Nephron progenitor cell (in vitro differentiated cells): ENCODE data around the gene TSPAN17.

Source experiments
- DNase-seq: peaks from one replicate; pipeline ENCODE4 v3.0.0; 2021
- H3K27ac Mint-ChIP-seq: 2 replicates; pipeline ENCODE4 v1.8.0; 2021; ENCODE audit warnings: mild to moderate bottlenecking, moderate library complexity, mixed read lengths
- H3K27me3 Mint-ChIP-seq: 2 replicates; pipeline ENCODE4 v1.8.0; 2021; ENCODE audit warnings: mild to moderate bottlenecking, low read depth, mixed read lengths; ENCODE audit not compliant: poor library complexity
- H3K36me3 Mint-ChIP-seq: 2 replicates; pipeline ENCODE4 v1.8.0; 2021; ENCODE audit warnings: low read depth, mixed read lengths
- H3K4me1 Mint-ChIP-seq: 2 replicates; pipeline ENCODE4 v1.8.0; 2021; ENCODE audit warnings: mixed read lengths
- H3K4me3 Mint-ChIP-seq: 2 replicates; pipeline ENCODE4 v1.8.0; 2021; ENCODE audit warnings: mild to moderate bottlenecking, moderate library complexity, mixed read lengths
- H3K9me3 Mint-ChIP-seq: 2 replicates; pipeline ENCODE4 v1.8.0; 2021; ENCODE audit warnings: mild to moderate bottlenecking, moderate library complexity, mixed read lengths
- TF ChIP-seq, protein P1 (sequence below): fragments of 200-600 bp; sonication (generic); IDR thresholded peaks from 2 replicates; pipeline ENCODE4 v1.5.0; 2021; ENCODE audit warnings: antibody characterized with exemption

The TSPAN17 gene

DNA sequence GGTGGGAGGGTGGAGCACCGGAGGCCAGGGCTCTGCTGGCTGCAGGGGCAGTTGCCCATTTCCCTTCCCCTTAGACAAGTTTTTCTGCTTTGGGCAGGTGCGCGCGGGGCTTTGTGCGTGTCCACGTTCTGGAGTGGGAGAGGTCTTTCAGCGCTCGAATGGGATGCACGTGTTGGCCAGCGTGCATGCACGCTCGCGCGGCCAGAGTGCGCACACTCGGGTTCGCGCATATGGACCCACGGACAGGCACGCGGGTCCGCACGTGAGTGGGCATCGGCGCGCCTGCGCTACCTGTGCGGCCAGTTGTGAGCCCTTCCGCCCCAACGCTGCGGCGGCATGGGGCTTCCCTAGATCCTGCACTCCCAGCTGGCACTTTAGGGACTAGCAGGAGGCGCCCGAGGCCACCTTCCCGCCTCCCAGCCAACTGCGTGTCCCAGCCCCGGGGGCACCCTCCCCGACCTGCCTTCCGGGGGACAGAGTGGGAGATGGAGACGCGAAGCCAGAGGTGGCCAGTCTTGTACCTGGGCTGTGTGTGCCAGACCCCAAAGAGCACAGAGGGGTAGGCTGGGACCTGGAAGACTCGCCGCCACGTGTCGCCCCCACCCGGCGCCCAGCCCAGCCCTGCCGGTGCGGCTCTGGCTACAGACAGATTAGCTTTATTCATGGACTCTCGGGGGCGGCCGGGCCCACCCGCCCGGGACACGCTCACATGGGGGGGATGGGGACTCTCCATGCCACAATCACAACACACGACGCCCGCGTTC, 27.5 kb upstream of the TSPAN17 start:
- no peak for DNase-seq
- Mint-ChIP-seq H3K36me3 (no peaks in the 10 kb centered on the region), H3K9me3 (no peaks in the 10 kb centered on the region), H3K4me3 (peak overlapping the region; percentile 63), H3K27ac (no peak overlapping the region), H3K27me3 (peaks cover 97% of the 10 kb centered on the region), H3K4me1 (peaks cover 6% of the 10 kb centered on the region)
- TF ChIP-seq, protein P1, sequence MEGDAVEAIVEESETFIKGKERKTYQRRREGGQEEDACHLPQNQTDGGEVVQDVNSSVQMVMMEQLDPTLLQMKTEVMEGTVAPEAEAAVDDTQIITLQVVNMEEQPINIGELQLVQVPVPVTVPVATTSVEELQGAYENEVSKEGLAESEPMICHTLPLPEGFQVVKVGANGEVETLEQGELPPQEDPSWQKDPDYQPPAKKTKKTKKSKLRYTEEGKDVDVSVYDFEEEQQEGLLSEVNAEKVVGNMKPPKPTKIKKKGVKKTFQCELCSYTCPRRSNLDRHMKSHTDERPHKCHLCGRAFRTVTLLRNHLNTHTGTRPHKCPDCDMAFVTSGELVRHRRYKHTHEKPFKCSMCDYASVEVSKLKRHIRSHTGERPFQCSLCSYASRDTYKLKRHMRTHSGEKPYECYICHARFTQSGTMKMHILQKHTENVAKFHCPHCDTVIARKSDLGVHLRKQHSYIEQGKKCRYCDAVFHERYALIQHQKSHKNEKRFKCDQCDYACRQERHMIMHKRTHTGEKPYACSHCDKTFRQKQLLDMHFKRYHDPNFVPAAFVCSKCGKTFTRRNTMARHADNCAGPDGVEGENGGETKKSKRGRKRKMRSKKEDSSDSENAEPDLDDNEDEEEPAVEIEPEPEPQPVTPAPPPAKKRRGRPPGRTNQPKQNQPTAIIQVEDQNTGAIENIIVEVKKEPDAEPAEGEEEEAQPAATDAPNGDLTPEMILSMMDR: no peak

DNA sequence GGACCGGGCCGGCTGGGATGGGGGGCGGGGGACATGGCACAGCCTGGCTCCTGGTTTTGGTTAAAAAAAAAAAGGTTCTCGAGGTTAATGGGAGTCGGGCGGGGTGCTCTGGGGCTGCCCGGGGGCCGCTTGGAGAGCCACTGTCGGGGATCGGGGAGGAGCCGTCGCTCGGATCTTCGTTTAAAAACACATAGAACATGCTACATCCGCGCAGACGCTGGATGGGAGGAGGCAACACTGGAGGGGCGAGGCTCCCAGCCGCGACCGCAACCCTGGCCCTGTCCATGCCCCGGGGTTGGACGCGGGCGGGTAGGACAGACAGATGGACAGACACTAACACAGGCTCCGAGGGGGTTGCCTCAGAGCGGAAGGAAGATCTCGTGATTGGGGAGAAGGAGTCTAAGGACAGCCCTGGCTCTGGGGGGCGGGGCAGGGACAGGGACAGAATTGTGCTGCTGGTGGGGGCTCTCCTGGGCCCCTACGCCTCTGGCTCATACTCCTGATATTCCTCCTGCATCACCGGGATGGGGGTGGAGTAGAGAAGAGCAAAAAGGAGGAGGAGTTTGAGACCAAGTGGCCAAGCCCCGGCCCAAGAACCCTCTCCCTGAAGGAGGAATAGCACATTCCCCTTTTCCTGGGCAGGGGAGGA, 26.8 kb upstream of the TSPAN17 start:
- H3K27me3 Mint-ChIP-seq: peaks cover 96% of the 10 kb centered on the region
- no peak overlapping the region for H3K27ac Mint-ChIP-seq
- peak overlapping the region; percentile 63 for H3K4me3 Mint-ChIP-seq
- DNase-seq: no peak
- TF ChIP-seq, protein P1: no peak
- no peaks in the 10 kb centered on the region for H3K9me3 Mint-ChIP-seq
- H3K4me1 Mint-ChIP-seq: peaks cover 6% of the 10 kb centered on the region
- H3K36me3 Mint-ChIP-seq: no peaks in the 10 kb centered on the region

DNA sequence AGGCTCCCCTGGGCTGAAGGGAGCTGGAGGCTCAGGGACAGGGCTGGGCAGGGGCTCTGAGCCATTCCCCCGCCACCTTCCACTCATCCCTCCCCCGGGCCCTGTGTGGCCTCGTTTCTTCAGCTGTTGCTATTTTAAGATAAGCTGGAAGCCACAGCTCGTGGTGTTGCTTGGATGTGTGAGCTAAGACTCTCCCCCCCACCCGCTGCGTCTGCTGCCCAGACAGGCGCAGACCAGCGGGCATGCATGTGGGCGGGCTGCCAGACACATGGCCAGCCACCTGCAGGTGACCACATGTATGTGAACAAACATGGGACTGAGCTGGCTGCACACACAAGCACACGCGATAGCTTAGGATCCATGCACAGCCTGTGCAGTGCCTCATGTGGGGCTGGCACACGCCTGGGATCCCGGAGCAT, 25.6 kb upstream of the TSPAN17 start:
- peaks cover 96% of the 10 kb centered on the region for H3K27me3 Mint-ChIP-seq
- TF ChIP-seq, protein P1: no peak
- peaks cover 10% of the 10 kb centered on the region for H3K4me1 Mint-ChIP-seq
- no peak for DNase-seq
- no peak overlapping the region for H3K4me3 Mint-ChIP-seq
- H3K9me3 Mint-ChIP-seq: no peaks in the 10 kb centered on the region
- H3K36me3 Mint-ChIP-seq: no peaks in the 10 kb centered on the region
- no peak overlapping the region for H3K27ac Mint-ChIP-seq

DNA sequence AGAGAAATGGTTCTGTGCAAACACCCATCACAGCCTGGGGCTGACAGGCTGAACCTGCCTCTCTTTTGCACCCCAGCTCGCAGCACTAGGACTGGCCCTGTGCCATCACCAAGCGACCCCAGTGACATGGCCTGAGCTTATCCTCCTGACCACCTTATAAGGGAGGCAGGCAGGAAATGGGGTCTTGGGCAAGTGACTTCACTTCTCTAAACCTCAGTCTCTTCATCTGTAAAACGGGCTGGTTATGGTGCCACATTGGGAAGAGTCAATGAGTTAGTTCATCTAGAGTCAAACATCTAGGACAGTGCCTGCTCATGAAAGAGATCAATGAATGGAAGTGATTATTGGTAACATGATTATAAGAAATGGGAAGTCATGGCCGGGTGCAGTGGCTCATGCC, 23.1 kb upstream of the TSPAN17 start:
- no peak overlapping the region for H3K4me3 Mint-ChIP-seq
- TF ChIP-seq, protein P1: no peak
- no peak for DNase-seq
- no peak overlapping the region for H3K27ac Mint-ChIP-seq
- no peaks in the 10 kb centered on the region for H3K36me3 Mint-ChIP-seq
- H3K4me1 Mint-ChIP-seq: peaks cover 16% of the 10 kb centered on the region
- H3K9me3 Mint-ChIP-seq: no peaks in the 10 kb centered on the region
- peaks cover 93% of the 10 kb centered on the region for H3K27me3 Mint-ChIP-seq

DNA sequence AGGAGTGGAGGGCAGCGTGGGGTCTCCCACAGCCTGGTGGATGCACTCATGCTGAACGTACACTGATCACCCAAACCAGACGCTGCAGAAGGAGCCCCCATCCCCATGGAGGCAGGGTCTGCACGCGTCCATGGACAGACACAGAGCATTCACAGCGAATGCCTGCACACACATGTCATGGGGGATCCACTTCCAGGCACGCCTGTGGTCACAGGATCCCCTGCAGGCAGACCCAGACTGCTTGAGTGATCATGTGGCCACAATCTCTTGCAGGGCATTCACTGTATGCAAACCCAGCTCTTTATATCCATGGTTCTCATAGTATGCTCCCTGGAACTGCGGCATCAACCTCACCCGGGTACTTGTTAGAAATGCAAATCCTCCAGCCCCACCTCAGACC, 22.3 kb upstream of the TSPAN17 start:
- Mint-ChIP-seq H3K27me3 (peaks cover 93% of the 10 kb centered on the region), H3K4me1 (peaks cover 16% of the 10 kb centered on the region), H3K27ac (no peak overlapping the region), H3K9me3 (no peaks in the 10 kb centered on the region), H3K4me3 (no peak overlapping the region), H3K36me3 (no peaks in the 10 kb centered on the region)
- DNase-seq: no peak
- TF ChIP-seq, protein P1: no peak
